Measurements from ENCODE around the gene DNAJB11.

DNA sequence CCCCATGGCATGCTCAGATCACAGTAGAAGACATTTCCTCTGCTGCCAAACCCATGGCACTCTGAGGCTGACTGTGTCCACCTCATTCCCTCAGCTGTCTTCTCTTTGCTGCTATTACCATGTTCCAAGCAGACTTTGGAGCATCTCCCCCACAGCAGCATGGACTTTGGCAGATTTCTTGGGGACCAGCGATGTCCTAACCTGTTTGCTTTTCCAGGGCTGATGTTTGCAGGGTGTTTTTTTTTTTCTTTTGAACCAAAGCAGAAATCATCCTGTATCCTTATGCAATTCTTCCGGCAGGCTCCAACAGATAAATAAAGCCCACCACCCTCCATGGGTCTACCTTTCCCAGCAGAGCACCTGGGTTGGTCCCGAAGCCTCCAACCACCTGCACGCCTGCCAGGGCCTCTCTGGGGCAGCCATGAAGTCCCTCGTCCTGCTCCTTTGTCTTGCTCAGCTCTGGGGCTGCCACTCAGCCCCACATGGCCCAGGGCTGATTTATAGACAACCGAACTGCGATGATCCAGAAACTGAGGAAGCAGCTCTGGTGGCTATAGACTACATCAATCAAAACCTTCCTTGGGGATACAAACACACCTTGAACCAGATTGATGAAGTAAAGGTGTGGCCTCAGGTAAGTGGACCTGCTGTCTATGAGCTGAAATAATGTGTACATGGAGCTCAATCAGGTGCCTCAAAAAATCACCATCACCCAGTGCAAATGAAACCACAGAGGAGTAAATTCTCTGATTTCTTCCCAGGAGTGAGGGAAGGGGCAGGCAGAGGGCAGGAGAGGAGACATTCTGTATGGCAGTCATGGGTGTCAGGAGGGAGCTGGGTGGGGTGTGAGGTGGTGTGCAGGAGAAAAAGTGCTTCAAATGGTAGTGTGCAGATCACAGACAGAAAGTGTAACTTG, 42.5 kb downstream of the DNAJB11 start, which contains the start of gene AHSG:
- TF ChIP-seq, protein P1, sequence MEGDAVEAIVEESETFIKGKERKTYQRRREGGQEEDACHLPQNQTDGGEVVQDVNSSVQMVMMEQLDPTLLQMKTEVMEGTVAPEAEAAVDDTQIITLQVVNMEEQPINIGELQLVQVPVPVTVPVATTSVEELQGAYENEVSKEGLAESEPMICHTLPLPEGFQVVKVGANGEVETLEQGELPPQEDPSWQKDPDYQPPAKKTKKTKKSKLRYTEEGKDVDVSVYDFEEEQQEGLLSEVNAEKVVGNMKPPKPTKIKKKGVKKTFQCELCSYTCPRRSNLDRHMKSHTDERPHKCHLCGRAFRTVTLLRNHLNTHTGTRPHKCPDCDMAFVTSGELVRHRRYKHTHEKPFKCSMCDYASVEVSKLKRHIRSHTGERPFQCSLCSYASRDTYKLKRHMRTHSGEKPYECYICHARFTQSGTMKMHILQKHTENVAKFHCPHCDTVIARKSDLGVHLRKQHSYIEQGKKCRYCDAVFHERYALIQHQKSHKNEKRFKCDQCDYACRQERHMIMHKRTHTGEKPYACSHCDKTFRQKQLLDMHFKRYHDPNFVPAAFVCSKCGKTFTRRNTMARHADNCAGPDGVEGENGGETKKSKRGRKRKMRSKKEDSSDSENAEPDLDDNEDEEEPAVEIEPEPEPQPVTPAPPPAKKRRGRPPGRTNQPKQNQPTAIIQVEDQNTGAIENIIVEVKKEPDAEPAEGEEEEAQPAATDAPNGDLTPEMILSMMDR (IDR thresholded peaks at IDR 0.05), result no peak
- TF ChIP-seq POLR2A (IDR thresholded peaks at IDR 0.05), result no peak
- TF ChIP-seq POLR2AphosphoS5 (IDR thresholded peaks at IDR 0.05; ENCODE audit: insufficient read depth in 1 of 2, low read depth in 1 of 2), result no peak

Data from vagina (tissue), 2 donors.